Activated CD8-positive, alpha-beta memory T cell treated with anti-CD3 and anti-CD28 coated beads for 1 hour (primary cell): ENCODE data around the gene TRIM46.
A peak's percentile ranks its signal among the peaks of the same experiment; 100 is the strongest.

Experiments used
- DNase-seq, 2 donors: peaks; one replicate each; pipeline ENCODE4 v3.0.0-alpha.2; 2020; ENCODE audit warnings: low read depth in 1 of 2; ENCODE audit errors: extremely low read depth in 1 of 2

The TRIM46 gene

GRCh38 chr1:155173478-155174323 is at the start of gene TRIM46:
Gene TRIM46 (plus strand): TSS chr1:155173849. CDS start chr1:155173967, 118 bp downstream.
- peak in 1 of 2 donors; percentile 42 for DNase-seq

GRCh38 chr1:155124503-155125463 is 48.9 kb upstream of the TRIM46 start:
- DNase-seq: no peak

- DNase-seq: no peak
These were observed 48.1 kb upstream of the TRIM46 start for GRCh38 chr1:155125511-155125945.

GRCh38 chr1:155125946-155126555 is 47.6 kb upstream of the TRIM46 start:
- DNase-seq: no peak

GRCh38 chr1:155126556-155127104 is 47.0 kb upstream of the TRIM46 start:
- DNase-seq: no peak

GRCh38 chr1:155127105-155127966 is 46.3 kb upstream of the TRIM46 start, which contains the start of gene EFNA1:
Gene EFNA1 (plus strand): TSS chr1:155127876. CDS start chr1:155127978, 102 bp downstream.
- no peak for DNase-seq

GRCh38 chr1:155127967-155128754 is 45.5 kb upstream of the TRIM46 start:
- no peak for DNase-seq

- no peak for DNase-seq
These were observed 44.7 kb upstream of the TRIM46 start for GRCh38 chr1:155128755-155129473.

- DNase-seq: no peak
These were observed 43.2 kb upstream of the TRIM46 start for GRCh38 chr1:155130272-155131006.

GRCh38 chr1:155131285-155131684 is 42.4 kb upstream of the TRIM46 start:
- DNase-seq: no peak

- no peak for DNase-seq
These were observed 41.8 kb upstream of the TRIM46 start for GRCh38 chr1:155131856-155132255.

GRCh38 chr1:155133799-155134281 is 39.8 kb upstream of the TRIM46 start:
- no peak for DNase-seq

GRCh38 chr1:155134322-155134721 is 39.3 kb upstream of the TRIM46 start:
- no peak for DNase-seq

- DNase-seq: no peak
These were observed 38.7 kb upstream of the TRIM46 start for GRCh38 chr1:155134880-155135414.

GRCh38 chr1:155135415-155136028 is 38.1 kb upstream of the TRIM46 start, which contains the start of gene SLC50A1:
Gene SLC50A1 (plus strand): TSS chr1:155135852. CDS start chr1:155135912, 60 bp downstream.
- peak; percentile 70 to 89 for DNase-seq

GRCh38 chr1:155136748-155137147 is 36.9 kb upstream of the TRIM46 start:
- no peak for DNase-seq
